Mononuclear cell (primary cell): ENCODE measurements around the gene RB1. TPM values are rescaled to one million over a fixed set of nuclear protein-coding genes. Genes with fewer than 3 reads are reported as not detected.

Experiments used
- H3K27me3 ChIP-seq: 2 replicates; pipeline ENCODE4 v1.6.0; 2011; ENCODE audit warnings: low read length, control low read depth; ENCODE audit not compliant: insufficient read depth
- H3K4me1 ChIP-seq: 2 replicates; pipeline ENCODE4 v1.5.1; 2011; ENCODE audit warnings: mild to moderate bottlenecking, low read length, control low read depth; ENCODE audit not compliant: insufficient read depth
- H3K4me3 ChIP-seq: 2 replicates; pipeline ENCODE4 v1.5.1; 2011; ENCODE audit warnings: mild to moderate bottlenecking, low read length, moderate library complexity
- H3K9me3 ChIP-seq: 2 replicates; pipeline ENCODE4 v1.5.1; 2011; ENCODE audit warnings: low read depth, mild to moderate bottlenecking, control low read depth, low read length
- total RNA-seq: library from RNA; depleted of rRNA; stranded (reverse); fragments of >200 nt; gene quantifications from one replicate; pipeline ENCODE4 v1.2.3, GENCODE V29; 2012

Gene RB1
- total RNA-seq, 1 donor: 21.6 TPM

DNA sequence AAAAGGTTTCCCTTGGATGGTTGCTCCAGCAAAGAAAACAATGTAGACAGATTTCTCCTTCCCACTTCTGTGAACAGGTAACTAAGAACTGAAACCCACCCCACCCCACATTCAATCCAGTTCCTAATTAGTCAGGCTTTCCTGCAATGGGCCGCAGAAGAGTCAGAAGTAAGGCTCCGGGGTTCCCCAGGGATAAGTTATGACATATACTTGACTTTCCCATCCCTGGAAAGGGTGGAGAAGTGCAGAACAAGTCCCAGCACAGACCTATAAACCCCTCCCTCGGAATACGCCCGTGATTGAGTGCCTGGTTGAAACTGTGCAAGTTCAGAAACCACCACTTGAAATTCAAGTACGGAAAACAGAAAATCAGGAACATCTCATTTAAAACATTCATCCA, 204.5 kb downstream of the RB1 start:
- peaks cover 46% of the 10 kb centered on the region for H3K4me1 ChIP-seq
- no peak overlapping the region for H3K4me3 ChIP-seq

DNA sequence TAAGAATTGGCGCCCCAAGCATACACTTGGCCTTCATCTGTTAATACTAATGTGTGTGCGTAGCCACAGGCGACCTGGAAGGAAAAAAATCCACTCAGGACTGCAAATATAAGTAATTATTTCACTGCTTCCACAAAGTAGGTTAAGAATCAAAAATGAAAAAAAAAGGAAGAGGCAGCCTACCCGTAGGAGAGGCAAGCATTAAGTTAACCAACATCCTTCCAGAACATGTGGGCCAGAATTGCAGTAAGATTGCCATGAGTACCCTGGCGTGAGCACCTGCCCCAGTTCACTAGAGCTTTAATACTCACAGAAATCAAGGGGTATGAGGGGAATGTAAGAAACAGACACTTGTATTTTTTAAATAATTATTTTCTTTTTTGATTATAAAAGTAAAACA, 207.1 kb downstream of the RB1 start:
- peaks cover 19% of the 10 kb centered on the region for H3K4me1 ChIP-seq
- no peaks in the 10 kb centered on the region for H3K27me3 ChIP-seq
- H3K9me3 ChIP-seq: no peaks in the 10 kb centered on the region
- H3K4me3 ChIP-seq: no peak overlapping the region

More for the DNA sequence above, 204.5 kb downstream of the RB1 start:
- no peaks in the 10 kb centered on the region for H3K27me3 ChIP-seq
- no peaks in the 10 kb centered on the region for H3K9me3 ChIP-seq

- Histone ChIP-seq H3K9me3 (no peaks in the 10 kb centered on the region), H3K27me3 (no peaks in the 10 kb centered on the region), H3K4me1 (peaks cover 9% of the 10 kb centered on the region), H3K4me3 (no peak overlapping the region)
These were observed 208.2 kb downstream of the RB1 start for GRCh38 chr13:48511621-48512230.

DNA sequence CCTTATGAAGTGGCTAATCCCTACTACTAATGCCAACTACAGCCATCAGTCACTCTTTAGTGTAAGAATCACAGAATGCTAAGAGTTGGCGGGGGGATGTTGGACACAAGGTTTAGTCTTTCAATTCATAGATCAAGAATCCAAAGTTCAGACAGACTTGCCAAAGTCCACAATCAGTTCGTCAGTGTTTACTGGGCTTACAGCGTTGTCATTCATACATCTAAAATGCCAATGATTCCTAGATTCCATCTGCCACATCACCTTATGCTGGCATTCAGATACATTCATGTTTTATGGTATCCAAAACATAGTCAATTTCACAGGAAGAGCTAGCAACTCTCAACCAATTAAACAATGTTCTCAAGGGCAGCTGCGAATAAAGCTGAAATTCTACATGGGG, 211.2 kb downstream of the RB1 start:
- Histone ChIP-seq H3K4me1 (no peaks in the 10 kb centered on the region), H3K27me3 (no peaks in the 10 kb centered on the region), H3K4me3 (no peak overlapping the region), H3K9me3 (no peaks in the 10 kb centered on the region)

GRCh38 chr13:48515732-48516131, 212.2 kb downstream of the RB1 start:
- no peak overlapping the region for H3K4me3 ChIP-seq
- H3K27me3 ChIP-seq: no peaks in the 10 kb centered on the region
- no peaks in the 10 kb centered on the region for H3K4me1 ChIP-seq
- no peaks in the 10 kb centered on the region for H3K9me3 ChIP-seq

- Histone ChIP-seq H3K4me1 (no peaks in the 10 kb centered on the region), H3K9me3 (no peaks in the 10 kb centered on the region), H3K4me3 (no peak overlapping the region), H3K27me3 (no peaks in the 10 kb centered on the region)
These were observed 214.5 kb downstream of the RB1 start for GRCh38 chr13:48518083-48518482.

DNA sequence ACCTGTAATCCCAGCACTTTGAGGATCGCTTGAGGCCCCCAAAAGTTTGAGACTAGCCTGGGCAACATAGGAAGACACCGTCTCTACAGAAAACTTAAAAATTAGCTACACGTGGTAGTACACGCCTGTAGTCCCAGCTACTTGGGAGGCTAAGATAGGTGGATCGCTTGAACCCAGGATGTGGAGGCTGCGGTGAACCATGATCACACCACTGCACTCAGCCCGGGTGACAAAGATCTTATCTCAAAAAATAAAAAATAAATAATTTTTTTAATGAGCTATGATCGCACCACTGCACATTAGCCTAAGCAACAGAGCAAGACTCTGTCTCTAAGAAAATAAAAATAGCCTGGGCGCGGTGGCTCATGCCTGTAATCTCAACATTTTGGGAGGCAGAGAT, 222.7 kb downstream of the RB1 start:
- peaks cover 19% of the 10 kb centered on the region for H3K4me1 ChIP-seq
- no peak overlapping the region for H3K4me3 ChIP-seq
- H3K9me3 ChIP-seq: no peaks in the 10 kb centered on the region
- H3K27me3 ChIP-seq: no peaks in the 10 kb centered on the region

DNA sequence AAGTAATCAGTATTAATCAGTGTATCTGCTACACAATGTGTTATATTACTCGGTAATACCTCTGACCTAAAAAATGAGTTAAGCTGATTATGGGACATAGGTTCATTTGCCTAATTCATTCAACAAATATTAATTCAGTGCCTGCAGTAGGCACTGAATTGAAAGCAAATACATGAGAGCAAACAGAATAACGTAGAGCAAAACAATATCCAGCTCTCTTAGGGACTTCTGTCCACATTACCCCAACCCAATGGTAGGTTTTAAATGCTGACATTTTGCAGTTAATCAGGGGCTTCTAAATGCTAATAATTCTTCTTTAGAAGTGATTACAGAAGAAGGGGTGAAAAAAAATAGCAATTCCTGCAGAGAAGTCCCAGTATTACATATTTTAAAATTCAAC, 224.4 kb downstream of the RB1 start:
- no peaks in the 10 kb centered on the region for H3K27me3 ChIP-seq
- H3K9me3 ChIP-seq: no peaks in the 10 kb centered on the region
- peaks cover 31% of the 10 kb centered on the region for H3K4me1 ChIP-seq
- H3K4me3 ChIP-seq: no peak overlapping the region

- H3K4me1 ChIP-seq: peaks cover 38% of the 10 kb centered on the region
- no peaks in the 10 kb centered on the region for H3K27me3 ChIP-seq
- H3K9me3 ChIP-seq: no peaks in the 10 kb centered on the region
- no peak overlapping the region for H3K4me3 ChIP-seq
These were observed 225.2 kb downstream of the RB1 start for GRCh38 chr13:48528720-48529119.

DNA sequence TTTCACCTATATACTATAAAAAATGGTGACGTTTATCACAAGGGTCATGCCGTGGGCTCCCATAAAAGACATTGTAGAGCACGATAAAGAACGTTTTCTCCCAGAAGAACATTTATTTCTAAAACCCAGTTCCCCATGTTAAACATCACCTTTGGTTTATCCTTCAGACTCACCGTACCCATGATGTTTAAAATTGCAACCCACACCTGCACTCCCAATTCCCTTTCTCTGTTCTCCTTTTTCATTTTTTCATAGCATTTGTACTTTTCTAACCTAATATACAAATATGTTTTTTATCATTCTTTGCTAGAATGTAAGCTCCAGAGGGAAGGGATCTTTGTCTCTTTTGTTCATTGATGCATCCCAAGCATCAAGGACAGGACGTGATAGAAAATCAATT, 227.3 kb downstream of the RB1 start:
- no peaks in the 10 kb centered on the region for H3K9me3 ChIP-seq
- peaks cover 57% of the 10 kb centered on the region for H3K4me1 ChIP-seq
- no peaks in the 10 kb centered on the region for H3K27me3 ChIP-seq
- no peak overlapping the region for H3K4me3 ChIP-seq

Other genes starting within 250 kb of the RB1 start
- 37.2 TPM for gene MED4, start 208.6 kb upstream of the RB1 start, total RNA-seq
- gene ITM2B, start 70.5 kb upstream of the RB1 start, total RNA-seq: 550 TPM
- 91.4 TPM for gene LPAR6, start 109.4 kb downstream of the RB1 start, total RNA-seq
- gene RCBTB2, start 229.3 kb downstream of the RB1 start, total RNA-seq: 10.4 TPM